ENCODE data around the gene NCMAP. TPM values are rescaled to one million over a fixed set of nuclear protein-coding genes. Genes with fewer than 3 reads are reported as not detected.

Gene NCMAP
- total RNA-seq, 1 donor from 2014 or later: not detected

GRCh38 chr1:24584171-24584647 lies 28.3 kb downstream of the NCMAP start:
- DNase-seq (ENCODE audit: extremely low spot score, unreplicated experiment): no peak
- Mint-ChIP-seq H3K4me1 (ENCODE audit: unreplicated experiment) (peaks cover 1% of the 10 kb centered on the region), H3K4me3 (ENCODE audit: unreplicated experiment) (no peak overlapping the region), H3K9me3 (ENCODE audit: unreplicated experiment) (peaks cover 7% of the 10 kb centered on the region), H3K27me3 (ENCODE audit: unreplicated experiment) (peaks cover 10% of the 10 kb centered on the region), H3K36me3 (ENCODE audit: unreplicated experiment) (no peaks in the 10 kb centered on the region), H3K27ac (ENCODE audit: unreplicated experiment) (no peak overlapping the region)
- TF ChIP-seq CTCF (IDR thresholded peaks at IDR 0.05): no peak

- Mint-ChIP-seq H3K4me3 (ENCODE audit: unreplicated experiment) (no peak overlapping the region), H3K27me3 (ENCODE audit: unreplicated experiment) (peaks cover 18% of the 10 kb centered on the region), H3K4me1 (ENCODE audit: unreplicated experiment) (peaks cover 1% of the 10 kb centered on the region), H3K9me3 (ENCODE audit: unreplicated experiment) (peaks cover 5% of the 10 kb centered on the region), H3K27ac (ENCODE audit: unreplicated experiment) (no peak overlapping the region), H3K36me3 (ENCODE audit: unreplicated experiment) (no peaks in the 10 kb centered on the region)
- TF ChIP-seq CTCF (IDR thresholded peaks at IDR 0.05): no peak
- no peak for DNase-seq (ENCODE audit: extremely low spot score, unreplicated experiment)
Observed at GRCh38 chr1:24586119-24586518, 30.2 kb downstream of the NCMAP start.

- Mint-ChIP-seq H3K27me3 (ENCODE audit: unreplicated experiment) (peaks cover 20% of the 10 kb centered on the region), H3K4me3 (ENCODE audit: unreplicated experiment) (no peak overlapping the region), H3K4me1 (ENCODE audit: unreplicated experiment) (peaks cover 1% of the 10 kb centered on the region), H3K9me3 (ENCODE audit: unreplicated experiment) (peaks cover 4% of the 10 kb centered on the region), H3K36me3 (ENCODE audit: unreplicated experiment) (no peaks in the 10 kb centered on the region), H3K27ac (ENCODE audit: unreplicated experiment) (no peak overlapping the region)
- DNase-seq (ENCODE audit: extremely low spot score, unreplicated experiment): no peak
- peak; percentile 80 for TF ChIP-seq CTCF (IDR thresholded peaks at IDR 0.05)
Observed at GRCh38 chr1:24586970-24587820, 31.3 kb downstream of the NCMAP start.

- no peak overlapping the region for H3K27ac Mint-ChIP-seq (ENCODE audit: unreplicated experiment)
- H3K4me1 Mint-ChIP-seq (ENCODE audit: unreplicated experiment): peaks cover 1% of the 10 kb centered on the region
- no peak for DNase-seq (ENCODE audit: extremely low spot score, unreplicated experiment)
- no peaks in the 10 kb centered on the region for H3K36me3 Mint-ChIP-seq (ENCODE audit: unreplicated experiment)
- peaks cover 20% of the 10 kb centered on the region for H3K27me3 Mint-ChIP-seq (ENCODE audit: unreplicated experiment)
- no peaks in the 10 kb centered on the region for H3K9me3 Mint-ChIP-seq (ENCODE audit: unreplicated experiment)
- no peak overlapping the region for H3K4me3 Mint-ChIP-seq (ENCODE audit: unreplicated experiment)
- TF ChIP-seq CTCF (IDR thresholded peaks at IDR 0.05): no peak
Observed at GRCh38 chr1:24588573-24588972, 32.7 kb downstream of the NCMAP start.

- no peak for DNase-seq (ENCODE audit: extremely low spot score, unreplicated experiment)
- Mint-ChIP-seq H3K27ac (ENCODE audit: unreplicated experiment) (no peak overlapping the region), H3K36me3 (ENCODE audit: unreplicated experiment) (no peaks in the 10 kb centered on the region), H3K4me3 (ENCODE audit: unreplicated experiment) (no peak overlapping the region), H3K9me3 (ENCODE audit: unreplicated experiment) (no peaks in the 10 kb centered on the region), H3K4me1 (ENCODE audit: unreplicated experiment) (peaks cover 1% of the 10 kb centered on the region), H3K27me3 (ENCODE audit: unreplicated experiment) (peaks cover 20% of the 10 kb centered on the region)
- no peak for TF ChIP-seq CTCF (IDR thresholded peaks at IDR 0.05)
Observed at GRCh38 chr1:24589200-24589599, 33.3 kb downstream of the NCMAP start.
